SK-N-SH treated with all-trans-retinoic acid at 6 μM for 48 hours (cell line): ENCODE results near the gene AUTS2.
A peak's percentile ranks its signal among the peaks of the same experiment; 100 is the strongest.

Experiments used
- ATAC-seq: fragments of 200-7000 bp; cut with Tn5 transposase; 3 replicates; pipeline ENCODE4 v1.9.1; 2020; ENCODE audit warnings: mild to moderate bottlenecking, moderate library complexity
- ARNTL ChIP-seq: fragments of 450-650 bp; formaldehyde crosslinking; IDR thresholded peaks from 2 replicates; pipeline ENCODE4 v1.5.0; 2020; ENCODE audit warnings: low read depth, mild to moderate bottlenecking, moderate library complexity, borderline replicate concordance
- CSDC2 ChIP-seq: fragments of 250-450 bp; sonication (Bioruptor Pico); IDR thresholded peaks from 2 replicates; pipeline ENCODE4 v1.5.0; 2020; ENCODE audit warnings: mild to moderate bottlenecking, moderate library complexity
- ESRRG ChIP-seq: fragments of 250-450 bp; sonication (Bioruptor Pico); IDR thresholded peaks from 2 replicates; pipeline ENCODE4 v1.6.1; 2021; ENCODE audit warnings: mild to moderate bottlenecking
- GLIS3 ChIP-seq: fragments of 250-450 bp; sonication (Bioruptor Pico); IDR thresholded peaks from 2 replicates; pipeline ENCODE4 v1.5.0; 2020; ENCODE audit warnings: mild to moderate bottlenecking, moderate library complexity
- OSR1 ChIP-seq: fragments of 250-450 bp; sonication (Bioruptor Pico); IDR thresholded peaks from 2 replicates; pipeline ENCODE4 v1.8.0; 2022; ENCODE audit warnings: moderate library complexity, mild to moderate bottlenecking, inconsistent platforms
- PPARA ChIP-seq: fragments of 250-450 bp; sonication (Bioruptor Pico); IDR thresholded peaks from 2 replicates; pipeline ENCODE4 v1.5.0; 2020; ENCODE audit warnings: mild to moderate bottlenecking, borderline replicate concordance
- SNAI2 ChIP-seq: fragments of 250-450 bp; sonication (Bioruptor Pico); IDR thresholded peaks from 2 replicates; pipeline ENCODE4 v1.5.0; 2020; ENCODE audit warnings: mild to moderate bottlenecking, moderate library complexity
- TOX ChIP-seq: fragments of 250-450 bp; sonication (Bioruptor Pico); IDR thresholded peaks from 2 replicates; pipeline ENCODE4 v1.8.0; 2021; ENCODE audit warnings: mild to moderate bottlenecking, moderate library complexity, borderline replicate concordance
- ZFP3 ChIP-seq: fragments of 250-450 bp; sonication (Bioruptor Pico); IDR thresholded peaks from 2 replicates; pipeline ENCODE4 v1.5.0; 2020; ENCODE audit warnings: mild to moderate bottlenecking, moderate library complexity
- ZFP30 ChIP-seq: fragments of 450-650 bp; formaldehyde crosslinking; IDR thresholded peaks from 2 replicates; pipeline ENCODE4 v1.5.0; 2022; ENCODE audit warnings: mild to moderate bottlenecking, moderate library complexity
- ZNF565 ChIP-seq: fragments of 450-650 bp; formaldehyde crosslinking; conservative IDR thresholded peaks from 2 replicates; pipeline ENCODE4 v1.5.0; 2020; ENCODE audit warnings: low read depth, mild to moderate bottlenecking, moderate library complexity
- ZNF70 ChIP-seq: fragments of 450-650 bp; formaldehyde crosslinking; IDR thresholded peaks from 2 replicates; pipeline ENCODE4 v1.5.0; 2020; ENCODE audit warnings: mild to moderate bottlenecking, moderate library complexity
- TF ChIP-seq, protein P1 (sequence below): fragments of 250-450 bp; sonication (Bioruptor Pico); IDR thresholded peaks from 2 replicates; pipeline ENCODE4 v1.5.1; 2020; ENCODE audit warnings: low read depth, mild to moderate bottlenecking, moderate library complexity
- TF ChIP-seq, protein P2 (sequence below): fragments of 250-450 bp; sonication (Bioruptor Pico); IDR thresholded peaks from 2 replicates; pipeline ENCODE4 v1.5.1; 2021; ENCODE audit warnings: mild to moderate bottlenecking, moderate library complexity
- TF ChIP-seq, protein P3 (sequence below): fragments of 250-450 bp; sonication (Bioruptor Pico); IDR thresholded peaks from 2 replicates; pipeline ENCODE4 v1.8.0; 2020; ENCODE audit warnings: mild to moderate bottlenecking, moderate library complexity, borderline replicate concordance
- TF ChIP-seq, protein P4 (sequence below): fragments of 250-450 bp; sonication (Bioruptor Pico); IDR thresholded peaks from 2 replicates; pipeline ENCODE4 v1.8.0; 2021; ENCODE audit warnings: low read depth, mild to moderate bottlenecking, moderate library complexity, borderline replicate concordance

The AUTS2 gene

DNA sequence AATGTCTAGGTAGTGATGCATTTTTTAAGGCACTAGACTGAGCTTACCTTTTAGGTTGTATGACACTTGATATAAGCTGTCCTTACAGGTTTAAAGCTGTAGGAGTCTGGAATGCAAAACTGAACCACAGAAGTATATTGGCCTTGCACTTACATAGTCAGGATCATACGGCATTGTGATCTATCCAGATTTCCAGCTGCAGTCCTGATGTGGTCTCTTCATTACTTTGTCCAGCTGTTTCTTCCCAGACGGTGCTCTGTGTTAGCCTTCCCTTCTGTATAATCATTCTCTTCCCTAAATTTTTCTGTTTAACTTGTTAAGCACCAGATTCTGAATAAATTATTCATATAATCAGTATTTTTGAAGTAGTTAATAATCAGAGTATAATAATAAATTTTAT lies 67.1 kb downstream of the AUTS2 start:
- no peak for ATAC-seq
- TF ChIP-seq OSR1 (CRISPR knock-in tag): no peak
- TF ChIP-seq ZFP3 (CRISPR knock-in tag): no peak
- TF ChIP-seq ESRRG (CRISPR knock-in tag): no peak
- TF ChIP-seq ZFP30 (CRISPR knock-in tag): no peak
- no peak for TF ChIP-seq ZNF70
- TF ChIP-seq, protein P1, sequence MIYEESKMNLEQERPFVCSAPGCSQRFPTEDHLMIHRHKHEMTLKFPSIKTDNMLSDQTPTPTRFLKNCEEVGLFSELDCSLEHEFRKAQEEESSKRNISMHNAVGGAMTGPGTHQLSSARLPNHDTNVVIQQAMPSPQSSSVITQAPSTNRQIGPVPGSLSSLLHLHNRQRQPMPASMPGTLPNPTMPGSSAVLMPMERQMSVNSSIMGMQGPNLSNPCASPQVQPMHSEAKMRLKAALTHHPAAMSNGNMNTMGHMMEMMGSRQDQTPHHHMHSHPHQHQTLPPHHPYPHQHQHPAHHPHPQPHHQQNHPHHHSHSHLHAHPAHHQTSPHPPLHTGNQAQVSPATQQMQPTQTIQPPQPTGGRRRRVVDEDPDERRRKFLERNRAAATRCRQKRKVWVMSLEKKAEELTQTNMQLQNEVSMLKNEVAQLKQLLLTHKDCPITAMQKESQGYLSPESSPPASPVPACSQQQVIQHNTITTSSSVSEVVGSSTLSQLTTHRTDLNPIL (CRISPR knock-in tag): no peak
- no peak for TF ChIP-seq ARNTL (CRISPR knock-in tag)
- TF ChIP-seq, protein P2, sequence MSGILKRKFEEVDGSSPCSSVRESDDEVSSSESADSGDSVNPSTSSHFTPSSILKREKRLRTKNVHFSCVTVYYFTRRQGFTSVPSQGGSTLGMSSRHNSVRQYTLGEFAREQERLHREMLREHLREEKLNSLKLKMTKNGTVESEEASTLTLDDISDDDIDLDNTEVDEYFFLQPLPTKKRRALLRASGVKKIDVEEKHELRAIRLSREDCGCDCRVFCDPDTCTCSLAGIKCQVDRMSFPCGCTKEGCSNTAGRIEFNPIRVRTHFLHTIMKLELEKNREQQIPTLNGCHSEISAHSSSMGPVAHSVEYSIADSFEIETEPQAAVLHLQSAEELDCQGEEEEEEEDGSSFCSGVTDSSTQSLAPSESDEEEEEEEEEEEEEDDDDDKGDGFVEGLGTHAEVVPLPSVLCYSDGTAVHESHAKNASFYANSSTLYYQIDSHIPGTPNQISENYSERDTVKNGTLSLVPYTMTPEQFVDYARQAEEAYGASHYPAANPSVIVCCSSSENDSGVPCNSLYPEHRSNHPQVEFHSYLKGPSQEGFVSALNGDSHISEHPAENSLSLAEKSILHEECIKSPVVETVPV (CRISPR knock-in tag): no peak

DNA sequence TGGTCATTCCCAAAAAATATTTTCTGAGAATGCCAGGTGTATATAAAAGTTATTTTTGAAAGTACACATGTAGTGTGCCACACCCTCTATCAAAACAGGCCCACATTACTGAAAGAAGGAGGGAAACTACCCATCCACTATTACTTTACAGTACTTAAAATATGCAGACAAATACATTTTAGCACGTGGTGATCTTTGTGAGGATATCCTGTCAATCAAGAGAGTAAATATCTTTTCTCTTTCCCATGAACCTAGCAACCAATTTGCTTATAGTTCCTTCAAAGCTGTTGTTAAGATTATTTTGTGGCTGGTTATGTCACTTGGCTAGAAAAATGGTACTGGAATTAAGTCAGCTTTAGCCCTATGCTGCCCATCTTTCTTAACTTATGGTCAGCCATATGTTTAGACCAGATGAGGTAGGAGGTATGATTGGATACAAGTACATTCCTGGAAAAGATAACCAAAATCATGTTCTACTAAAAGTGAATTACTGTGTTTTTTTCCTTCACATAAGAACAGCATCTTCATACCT lies 70.1 kb downstream of the AUTS2 start:
- ATAC-seq: no peak
- TF ChIP-seq TOX (CRISPR knock-in tag) (no peak), ZNF565 (CRISPR knock-in tag) (no peak), CSDC2 (CRISPR knock-in tag) (no peak), ESRRG (CRISPR knock-in tag) (no peak), OSR1 (CRISPR knock-in tag) (no peak), SNAI2 (CRISPR knock-in tag) (no peak), PPARA (CRISPR knock-in tag) (no peak), GLIS3 (CRISPR knock-in tag) (no peak)
- TF ChIP-seq, protein P3, sequence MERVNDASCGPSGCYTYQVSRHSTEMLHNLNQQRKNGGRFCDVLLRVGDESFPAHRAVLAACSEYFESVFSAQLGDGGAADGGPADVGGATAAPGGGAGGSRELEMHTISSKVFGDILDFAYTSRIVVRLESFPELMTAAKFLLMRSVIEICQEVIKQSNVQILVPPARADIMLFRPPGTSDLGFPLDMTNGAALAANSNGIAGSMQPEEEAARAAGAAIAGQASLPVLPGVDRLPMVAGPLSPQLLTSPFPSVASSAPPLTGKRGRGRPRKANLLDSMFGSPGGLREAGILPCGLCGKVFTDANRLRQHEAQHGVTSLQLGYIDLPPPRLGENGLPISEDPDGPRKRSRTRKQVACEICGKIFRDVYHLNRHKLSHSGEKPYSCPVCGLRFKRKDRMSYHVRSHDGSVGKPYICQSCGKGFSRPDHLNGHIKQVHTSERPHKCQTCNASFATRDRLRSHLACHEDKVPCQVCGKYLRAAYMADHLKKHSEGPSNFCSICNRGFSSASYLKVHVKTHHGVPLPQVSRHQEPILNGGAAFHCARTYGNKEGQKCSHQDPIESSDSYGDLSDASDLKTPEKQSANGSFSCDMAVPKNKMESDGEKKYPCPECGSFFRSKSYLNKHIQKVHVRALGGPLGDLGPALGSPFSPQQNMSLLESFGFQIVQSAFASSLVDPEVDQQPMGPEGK (CRISPR knock-in tag): no peak
- TF ChIP-seq, protein P4, sequence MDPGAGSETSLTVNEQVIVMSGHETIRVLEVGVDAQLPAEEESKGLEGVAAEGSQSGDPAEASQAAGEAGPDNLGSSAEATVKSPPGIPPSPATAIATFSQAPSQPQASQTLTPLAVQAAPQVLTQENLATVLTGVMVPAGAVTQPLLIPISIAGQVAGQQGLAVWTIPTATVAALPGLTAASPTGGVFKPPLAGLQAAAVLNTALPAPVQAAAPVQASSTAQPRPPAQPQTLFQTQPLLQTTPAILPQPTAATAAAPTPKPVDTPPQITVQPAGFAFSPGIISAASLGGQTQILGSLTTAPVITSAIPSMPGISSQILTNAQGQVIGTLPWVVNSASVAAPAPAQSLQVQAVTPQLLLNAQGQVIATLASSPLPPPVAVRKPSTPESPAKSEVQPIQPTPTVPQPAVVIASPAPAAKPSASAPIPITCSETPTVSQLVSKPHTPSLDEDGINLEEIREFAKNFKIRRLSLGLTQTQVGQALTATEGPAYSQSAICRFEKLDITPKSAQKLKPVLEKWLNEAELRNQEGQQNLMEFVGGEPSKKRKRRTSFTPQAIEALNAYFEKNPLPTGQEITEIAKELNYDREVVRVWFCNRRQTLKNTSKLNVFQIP (CRISPR knock-in tag): no peak
- TF ChIP-seq, protein P2 (CRISPR knock-in tag): no peak
- TF ChIP-seq, protein P1 (CRISPR knock-in tag): no peak

DNA sequence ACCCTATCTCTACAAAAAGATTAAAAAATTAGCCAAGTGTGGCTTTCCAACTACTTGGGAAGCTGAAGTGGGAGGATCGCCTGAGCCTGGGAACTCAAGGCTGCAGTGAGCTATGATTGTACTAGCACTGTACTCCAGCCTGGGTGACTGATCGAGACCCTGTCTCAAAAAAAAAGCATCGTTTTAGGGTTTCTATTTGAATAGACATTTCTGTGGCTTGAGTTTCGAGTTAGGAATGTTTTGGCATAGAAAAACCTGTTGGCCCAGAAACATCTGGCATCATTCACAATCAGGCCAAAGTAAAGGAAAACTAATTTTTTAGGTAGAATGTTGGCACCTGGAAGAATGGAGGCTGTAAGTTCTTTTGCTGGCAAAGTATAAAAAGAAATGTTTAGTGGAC lies 72.4 kb downstream of the AUTS2 start:
- peak; percentile 49 for ATAC-seq
- TF ChIP-seq ARNTL (CRISPR knock-in tag) (no peak), OSR1 (CRISPR knock-in tag) (no peak)
- TF ChIP-seq, protein P2 (CRISPR knock-in tag): no peak
- TF ChIP-seq, protein P1 (CRISPR knock-in tag): no peak
